Erythroblast (primary cell): ENCODE measurements around the gene EEA1.

Experiments used
- GATA1 ChIP-seq: IDR thresholded peaks from 2 replicates; pipeline ENCODE4 v1.6.1; 2011; ENCODE audit warnings: low read depth, mild to moderate bottlenecking, control low read depth, low read length, moderate library complexity
- POLR2A ChIP-seq: IDR thresholded peaks from 2 replicates; pipeline ENCODE4 v1.6.1; 2011; ENCODE audit warnings: mild to moderate bottlenecking, low read length

DNA sequence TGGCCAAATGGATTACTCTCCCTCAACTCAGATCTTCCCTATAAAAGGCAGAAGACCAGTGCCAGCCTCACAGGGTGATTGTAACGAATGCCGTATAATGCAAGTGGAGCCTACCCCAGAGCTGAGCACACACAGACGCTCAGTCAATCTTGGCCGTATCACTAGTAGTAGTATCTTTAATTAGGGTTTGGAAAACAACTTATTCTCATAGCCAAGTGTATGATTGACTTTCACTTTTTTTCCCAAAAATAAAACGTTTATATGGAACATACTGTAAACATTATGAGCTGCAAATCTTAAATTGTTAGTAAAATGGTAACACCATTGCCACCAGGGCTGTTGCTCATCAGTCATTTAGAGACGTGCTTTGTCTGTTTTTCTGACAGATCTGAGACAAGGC is 195.9 kb downstream of the EEA1 start:
- no peak for TF ChIP-seq POLR2A
- TF ChIP-seq GATA1, result no peak
